Keratinocyte (primary cell): ENCODE data around the gene CFAP299. TPM values are rescaled to one million over a fixed set of nuclear protein-coding genes. Genes with fewer than 3 reads are reported as not detected.

Experiments used
- DNase-seq: peaks from one replicate; pipeline ENCODE4 v3.0.0-alpha.2; 2011; ENCODE audit warnings: low read depth, missing footprints, low spot score
- FAIRE-seq: peaks from 2 replicates; lab custom pipeline; 2011; peaks lifted over from hg19 to GRCh38; lab: Jason Lieb, UNC
- H2AFZ ChIP-seq: 2 replicates; pipeline ENCODE4 v1.6.0; 2012; ENCODE audit warnings: low read length, control low read depth, inconsistent platforms; ENCODE audit not compliant: control insufficient read depth
- H3K27ac ChIP-seq: 2 replicates; pipeline ENCODE4 v1.5.1; 2011; ENCODE audit warnings: low read length; ENCODE audit not compliant: control insufficient read depth, insufficient read depth
- H3K27me3 ChIP-seq: 3 replicates; pipeline ENCODE4 v1.6.0; 2011; ENCODE audit warnings: low read length; ENCODE audit not compliant: control insufficient read depth, insufficient read depth; ENCODE audit errors: extremely low read depth
- H3K36me3 ChIP-seq, 2 experiments: 2 replicates in 1 of 2; 3 replicates in 1 of 2; pipeline ENCODE4 v1.5.1; 2011; ENCODE audit warnings: low read length in 2 of 2, mild to moderate bottlenecking in 1 of 2; ENCODE audit not compliant: control insufficient read depth in 2 of 2, insufficient read depth in 2 of 2; ENCODE audit errors: extremely low read depth in 1 of 2
- H3K4me1 ChIP-seq: 3 replicates; pipeline ENCODE4 v1.5.1; 2011; ENCODE audit warnings: low read length; ENCODE audit not compliant: control insufficient read depth, insufficient read depth; ENCODE audit errors: extremely low read depth
- H3K4me2 ChIP-seq: 3 replicates; pipeline ENCODE4 v1.6.0; 2011; ENCODE audit warnings: low read depth, low read length; ENCODE audit not compliant: control insufficient read depth, insufficient read depth; ENCODE audit errors: extremely low read depth
- H3K4me3 ChIP-seq, 3 experiments: fragments of 200-600 bp in 1 of 3; sonication (generic) in 1 of 3; 2 replicates in 2 of 3; 3 replicates in 1 of 3; pipeline ENCODE4 v1.5.1; 2011 to 2016; ENCODE audit warnings: low read length in 3 of 3, mild to moderate bottlenecking in 3 of 3, control low read depth in 2 of 3, inconsistent platforms in 1 of 3, low read depth in 1 of 3, mixed read lengths in 1 of 3, mixed run types in 1 of 3, moderate library complexity in 1 of 3; ENCODE audit not compliant: control insufficient read depth in 2 of 3, insufficient read depth in 2 of 3; ENCODE audit errors: extremely low read depth in 1 of 3
- H3K79me2 ChIP-seq: 2 replicates; pipeline ENCODE4 v1.6.0; 2012; ENCODE audit warnings: low read length; ENCODE audit not compliant: control insufficient read depth, insufficient read depth
- H3K9ac ChIP-seq: 3 replicates; pipeline ENCODE4 v1.6.0; 2011; ENCODE audit warnings: low read length; ENCODE audit not compliant: control insufficient read depth, insufficient read depth; ENCODE audit errors: extremely low read depth
- H3K9me1 ChIP-seq: 3 replicates; pipeline ENCODE4 v1.6.0; 2011; ENCODE audit warnings: low read length; ENCODE audit not compliant: control insufficient read depth, insufficient read depth; ENCODE audit errors: extremely low read depth
- H3K9me3 ChIP-seq: 2 replicates; pipeline ENCODE4 v1.5.1; 2012; ENCODE audit warnings: low read depth, low read length; ENCODE audit not compliant: control insufficient read depth
- H4K20me1 ChIP-seq: 3 replicates; pipeline ENCODE4 v1.6.0; 2011; ENCODE audit warnings: low read length; ENCODE audit not compliant: control insufficient read depth, insufficient read depth; ENCODE audit errors: extremely low read depth
- CTCF ChIP-seq, 3 experiments: IDR thresholded peaks in 1 of 3; conservative IDR thresholded peaks in 1 of 3; optimal IDR thresholded peaks in 1 of 3; 2 replicates in 2 of 3; 3 replicates in 1 of 3; pipeline versions ENCODE3 to v1.5.1; 2011; ENCODE audit warnings: low read length in 3 of 3, mild to moderate bottlenecking in 3 of 3, moderate library complexity in 2 of 3, control low read depth in 1 of 3, inconsistent platforms in 1 of 3; ENCODE audit not compliant: insufficient read depth in 2 of 3; ENCODE audit errors: extremely low read depth in 1 of 3
- EZH2 ChIP-seq: IDR thresholded peaks from one replicate; pipeline ENCODE4 v1.6.1; 2012; ENCODE audit warnings: inconsistent platforms, mild to moderate bottlenecking, low read length, moderate library complexity
- dilution Hi-C: fragments of 300-500 bp; cut with MboI; formaldehyde crosslinking; loops from one replicate; pipeline ENCODE4 v1.7.0; 2020; ENCODE audit warnings: low sequenced_read_pairs; ENCODE audit not compliant: extremely low pct_ligation_motif_present
- polyA plus RNA-seq, 5 experiments: library from polyadenylated mRNA; depleted of rRNA in 3 of 5; stranded (reverse) in 3 of 5; stranded (forward) in 1 of 5; unstranded in 1 of 5; fragments of >200 nt; gene quantifications; 1 replicate in 1 of 5; 2 replicates in 3 of 5; 3 replicates in 1 of 5; pipeline versions ENCODE4 v1.2.1 to v1.2.3, GENCODE V29; 2011 to 2012; ENCODE audit warnings: missing spikeins in 2 of 5, low read depth in 1 of 5, low replicate concordance in 1 of 5

The CFAP299 gene
- polyA plus RNA-seq, 1 donor (not counting 4 experiments of a cell fraction or from before 2014, with no cell fraction given) = 0.14 TPM

- no peaks in the 10 kb centered on the region for H3K79me2 ChIP-seq
- no peak overlapping the region for H3K27ac ChIP-seq
- no peaks in the 10 kb centered on the region for H3K9me1 ChIP-seq
- H3K9ac ChIP-seq = no peak overlapping the region
- no peak overlapping the region for H3K4me2 ChIP-seq
- dilution Hi-C loops = no loop called here
- peaks cover 6% of the 10 kb centered on the region for H3K27me3 ChIP-seq
- H2AFZ ChIP-seq = no peak overlapping the region
- H3K9me3 ChIP-seq = no peaks in the 10 kb centered on the region
- H3K4me1 ChIP-seq = peaks cover 9% of the 10 kb centered on the region
- no peaks in the 10 kb centered on the region for H3K36me3 ChIP-seq
- H4K20me1 ChIP-seq = no peaks in the 10 kb centered on the region
- H3K4me3 ChIP-seq = no peak overlapping the region
- no peak for DNase-seq
- TF ChIP-seq CTCF (optimal IDR thresholded peaks at IDR 0.05 in 1 of 3, IDR thresholded peaks at IDR 0.05 in 1 of 3, conservative IDR thresholded peaks at IDR 0.05 in 1 of 3; ENCODE audit: extremely low read depth in 1 of 3, insufficient read depth in 2 of 3, low read length in 3 of 3) (no peak), EZH2 (no peak)
- no peak for FAIRE-seq
Measured at GRCh38 chr4:80331693-80332092, 3.8 kb upstream of the CFAP299 start.

GRCh38 chr4:80333121-80333520 lies 2.4 kb upstream of the CFAP299 start:
- Histone ChIP-seq H3K4me2 (no peak overlapping the region), H3K4me3 (no peak overlapping the region), H3K27ac (no peak overlapping the region), H2AFZ (no peak overlapping the region), H3K4me1 (peaks cover 9% of the 10 kb centered on the region), H3K27me3 (peaks cover 6% of the 10 kb centered on the region), H3K79me2 (no peaks in the 10 kb centered on the region), H3K36me3 (no peaks in the 10 kb centered on the region), H4K20me1 (no peaks in the 10 kb centered on the region), H3K9ac (no peak overlapping the region), H3K9me3 (no peaks in the 10 kb centered on the region), H3K9me1 (no peaks in the 10 kb centered on the region)
- dilution Hi-C loops = no loop called here
- no peak for TF ChIP-seq CTCF (optimal IDR thresholded peaks at IDR 0.05 in 1 of 3, IDR thresholded peaks at IDR 0.05 in 1 of 3, conservative IDR thresholded peaks at IDR 0.05 in 1 of 3; ENCODE audit: extremely low read depth in 1 of 3, insufficient read depth in 2 of 3, low read length in 3 of 3)
- TF ChIP-seq EZH2 = no peak
- no peak for FAIRE-seq
- DNase-seq = no peak
